ENCODE data around the gene TBC1D1.

Gene TBC1D1

DNA sequence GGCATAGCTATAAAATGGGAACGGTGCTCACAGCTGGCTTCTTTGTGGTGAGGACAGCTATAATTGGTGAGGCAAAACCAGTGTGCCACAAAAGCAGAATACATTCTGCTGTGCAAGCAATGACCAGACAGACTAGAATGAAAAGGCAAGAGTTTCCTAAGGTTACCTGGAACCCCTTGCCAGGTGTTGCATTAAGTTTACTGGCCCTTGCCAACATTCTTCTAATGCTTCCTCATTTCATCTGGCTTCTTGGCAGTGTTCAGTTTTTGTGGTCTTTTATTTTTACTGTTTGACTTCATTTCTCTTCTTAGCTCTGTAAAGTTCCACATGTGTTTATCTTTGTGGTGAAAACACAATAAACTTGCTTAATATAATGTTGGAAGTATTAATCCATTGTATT lies 200.8 kb downstream of the TBC1D1 start:
- TF ChIP-seq, protein P1, sequence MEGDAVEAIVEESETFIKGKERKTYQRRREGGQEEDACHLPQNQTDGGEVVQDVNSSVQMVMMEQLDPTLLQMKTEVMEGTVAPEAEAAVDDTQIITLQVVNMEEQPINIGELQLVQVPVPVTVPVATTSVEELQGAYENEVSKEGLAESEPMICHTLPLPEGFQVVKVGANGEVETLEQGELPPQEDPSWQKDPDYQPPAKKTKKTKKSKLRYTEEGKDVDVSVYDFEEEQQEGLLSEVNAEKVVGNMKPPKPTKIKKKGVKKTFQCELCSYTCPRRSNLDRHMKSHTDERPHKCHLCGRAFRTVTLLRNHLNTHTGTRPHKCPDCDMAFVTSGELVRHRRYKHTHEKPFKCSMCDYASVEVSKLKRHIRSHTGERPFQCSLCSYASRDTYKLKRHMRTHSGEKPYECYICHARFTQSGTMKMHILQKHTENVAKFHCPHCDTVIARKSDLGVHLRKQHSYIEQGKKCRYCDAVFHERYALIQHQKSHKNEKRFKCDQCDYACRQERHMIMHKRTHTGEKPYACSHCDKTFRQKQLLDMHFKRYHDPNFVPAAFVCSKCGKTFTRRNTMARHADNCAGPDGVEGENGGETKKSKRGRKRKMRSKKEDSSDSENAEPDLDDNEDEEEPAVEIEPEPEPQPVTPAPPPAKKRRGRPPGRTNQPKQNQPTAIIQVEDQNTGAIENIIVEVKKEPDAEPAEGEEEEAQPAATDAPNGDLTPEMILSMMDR (IDR thresholded peaks at IDR 0.05; ENCODE audit: insufficient read depth, low read length, poor library complexity, severe bottlenecking) = no peak
- no peaks in the 10 kb centered on the region for H3K27me3 ChIP-seq (replicated peaks; ENCODE audit: control insufficient read depth, insufficient read depth, low read length)
- DNase-seq (ENCODE audit: extremely low read depth, insufficient read length) = no peak
- H3K4me3 ChIP-seq (replicated peaks; ENCODE audit: low read depth, low read length) = no peak overlapping the region
- peaks cover 7% of the 10 kb centered on the region for H3K36me3 ChIP-seq (ENCODE audit: control insufficient read depth, insufficient read depth, low read length)

DNA sequence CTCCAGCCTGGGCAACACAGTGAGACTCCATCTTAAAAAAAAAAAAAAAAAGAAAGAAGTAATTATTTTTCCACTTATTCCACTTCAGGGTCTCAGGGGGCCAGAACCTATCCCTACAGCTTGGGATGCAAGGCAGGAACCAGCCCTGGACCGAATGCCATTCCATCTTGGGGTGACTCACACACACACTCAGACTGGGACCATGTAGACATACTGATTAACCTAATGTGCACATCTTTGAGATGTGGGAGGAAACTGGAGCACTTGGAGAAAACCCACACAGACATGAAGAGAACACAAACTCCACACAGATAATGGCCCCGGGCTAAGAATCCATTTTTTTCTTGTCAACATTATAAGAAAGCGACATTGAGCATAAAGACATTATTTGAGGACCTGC lies 201.8 kb downstream of the TBC1D1 start:
- peaks cover 7% of the 10 kb centered on the region for H3K36me3 ChIP-seq (ENCODE audit: control insufficient read depth, insufficient read depth, low read length)
- H3K27me3 ChIP-seq (replicated peaks; ENCODE audit: control insufficient read depth, insufficient read depth, low read length) = no peaks in the 10 kb centered on the region
- no peak for DNase-seq (ENCODE audit: extremely low read depth, insufficient read length)
- TF ChIP-seq, protein P1 (IDR thresholded peaks at IDR 0.05; ENCODE audit: insufficient read depth, low read length, poor library complexity, severe bottlenecking) = no peak
- no peak overlapping the region for H3K4me3 ChIP-seq (replicated peaks; ENCODE audit: low read depth, low read length)

DNA sequence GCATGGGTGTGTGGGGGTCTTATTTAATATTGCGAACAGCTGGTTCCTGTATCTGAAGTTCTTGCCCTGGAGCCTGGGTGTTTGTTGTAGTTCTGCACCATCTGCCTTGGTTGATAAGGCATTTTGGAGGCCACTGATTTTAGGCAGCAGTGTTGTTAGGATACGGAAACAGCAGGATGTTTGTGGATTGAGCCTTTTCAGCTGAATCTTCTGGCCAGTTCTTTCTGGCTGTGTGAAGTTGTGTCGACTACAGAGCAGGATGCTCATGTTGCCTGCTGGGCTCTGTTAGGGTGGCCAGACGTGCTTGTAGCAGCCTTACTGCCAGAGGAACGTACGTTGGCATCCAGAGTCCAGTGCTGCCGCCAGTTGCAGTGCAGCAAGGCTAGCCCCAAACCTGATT lies 203.5 kb downstream of the TBC1D1 start:
- H3K36me3 ChIP-seq (ENCODE audit: control insufficient read depth, insufficient read depth, low read length) = peaks cover 7% of the 10 kb centered on the region
- H3K27me3 ChIP-seq (replicated peaks; ENCODE audit: control insufficient read depth, insufficient read depth, low read length) = no peaks in the 10 kb centered on the region
- TF ChIP-seq, protein P1 (IDR thresholded peaks at IDR 0.05; ENCODE audit: insufficient read depth, low read length, poor library complexity, severe bottlenecking) = no peak
- no peak overlapping the region for H3K4me3 ChIP-seq (replicated peaks; ENCODE audit: low read depth, low read length)
- no peak for DNase-seq (ENCODE audit: extremely low read depth, insufficient read length)

DNA sequence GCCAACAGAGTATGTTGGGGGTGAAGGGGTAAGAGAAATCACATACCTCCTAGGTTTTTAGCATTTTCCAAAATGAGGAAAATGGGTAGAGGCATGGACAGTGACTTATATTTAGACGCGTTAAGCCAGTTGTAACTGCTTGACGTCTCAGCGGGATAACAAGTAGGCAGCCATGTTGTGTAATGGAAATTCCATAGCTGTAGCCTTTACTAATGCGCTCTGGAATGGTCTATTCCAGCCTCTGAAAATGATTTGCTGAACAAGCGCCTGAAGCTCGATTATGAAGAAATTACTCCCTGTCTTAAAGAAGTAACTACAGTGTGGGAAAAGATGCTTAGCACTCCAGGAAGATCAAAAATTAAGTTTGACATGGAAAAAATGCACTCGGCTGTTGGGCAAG lies 204.8 kb downstream of the TBC1D1 start:
- Histone ChIP-seq H3K4me3 (replicated peaks; ENCODE audit: low read depth, low read length) (no peak overlapping the region), H3K36me3 (ENCODE audit: control insufficient read depth, insufficient read depth, low read length) (peaks cover 8% of the 10 kb centered on the region), H3K27me3 (replicated peaks; ENCODE audit: control insufficient read depth, insufficient read depth, low read length) (no peaks in the 10 kb centered on the region)
- TF ChIP-seq, protein P1 (IDR thresholded peaks at IDR 0.05; ENCODE audit: insufficient read depth, low read length, poor library complexity, severe bottlenecking) = no peak
- DNase-seq (ENCODE audit: extremely low read depth, insufficient read length) = no peak

DNA sequence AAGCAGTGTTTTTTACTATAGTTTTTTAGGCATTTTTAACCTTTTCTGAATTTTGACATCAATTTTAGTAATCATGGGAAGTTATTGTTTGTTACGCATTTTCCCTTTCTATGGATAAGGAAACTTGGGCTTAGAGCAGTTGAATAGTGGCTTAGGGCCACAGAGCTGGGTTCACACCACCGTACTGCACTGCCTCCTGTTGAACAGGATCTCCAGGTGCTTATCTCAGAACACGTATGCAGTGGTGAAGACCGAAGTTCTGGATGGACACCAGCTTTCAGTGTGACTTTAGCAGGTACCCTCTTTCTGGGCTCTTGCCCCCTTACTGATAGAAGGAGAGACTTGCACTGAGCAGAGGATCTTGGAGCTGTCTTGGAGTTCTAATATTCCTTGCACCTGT lies 206.9 kb downstream of the TBC1D1 start:
- peaks cover 11% of the 10 kb centered on the region for H3K36me3 ChIP-seq (ENCODE audit: control insufficient read depth, insufficient read depth, low read length)
- DNase-seq (ENCODE audit: extremely low read depth, insufficient read length) = no peak
- no peaks in the 10 kb centered on the region for H3K27me3 ChIP-seq (replicated peaks; ENCODE audit: control insufficient read depth, insufficient read depth, low read length)
- TF ChIP-seq, protein P1 (IDR thresholded peaks at IDR 0.05; ENCODE audit: insufficient read depth, low read length, poor library complexity, severe bottlenecking) = no peak
- no peak overlapping the region for H3K4me3 ChIP-seq (replicated peaks; ENCODE audit: low read depth, low read length)

DNA sequence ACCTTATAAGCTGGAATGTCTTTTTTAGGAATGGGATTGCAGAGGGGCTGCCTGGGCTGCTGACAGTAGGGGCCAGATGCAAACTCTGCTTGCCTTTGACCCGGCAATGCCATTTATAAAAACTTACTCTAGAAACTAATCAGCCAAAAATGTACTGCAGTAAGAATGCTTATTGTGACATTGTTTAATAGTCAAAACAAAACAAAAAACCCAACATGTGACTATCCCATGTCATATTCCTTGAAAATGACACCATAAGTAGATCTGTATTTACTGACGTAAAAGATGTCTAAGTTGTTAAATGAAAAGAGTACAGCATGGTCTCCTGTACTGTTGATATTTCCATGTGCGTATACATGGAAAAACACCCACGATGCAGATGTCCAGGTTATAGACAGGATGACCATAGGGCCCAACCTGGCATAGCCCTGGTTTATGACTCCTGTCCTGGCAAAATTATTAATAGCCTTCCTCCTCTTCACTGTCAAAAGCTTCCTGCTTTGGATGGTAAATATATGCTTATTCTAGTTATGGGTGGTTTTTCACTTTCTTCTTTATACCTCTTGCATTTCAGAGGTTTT lies 208.2 kb downstream of the TBC1D1 start:
- no peak for DNase-seq (ENCODE audit: extremely low read depth, insufficient read length)
- Histone ChIP-seq H3K4me3 (replicated peaks; ENCODE audit: low read depth, low read length) (no peak overlapping the region), H3K27me3 (replicated peaks; ENCODE audit: control insufficient read depth, insufficient read depth, low read length) (no peaks in the 10 kb centered on the region), H3K36me3 (ENCODE audit: control insufficient read depth, insufficient read depth, low read length) (peaks cover 14% of the 10 kb centered on the region)
- TF ChIP-seq, protein P1 (IDR thresholded peaks at IDR 0.05; ENCODE audit: insufficient read depth, low read length, poor library complexity, severe bottlenecking) = no peak
